Lung (tissue), 12 donors: ENCODE data around the gene AFAP1. TPM values are rescaled to one million over a fixed set of nuclear protein-coding genes. Genes with fewer than 3 reads are reported as not detected.

Experiments
- ATAC-seq: fragments of 200-7000 bp; cut with Tn5 transposase; one replicate; pipeline ENCODE4 v1.9.1; 2020; ENCODE audit warnings: moderate number of reproducible peaks; ENCODE audit not compliant: insufficient read depth, low FRiP score
- DNase-seq, 3 donors: peaks; one replicate each; pipeline ENCODE4 v3.0.0-alpha.2; 2013 to 2017
- H3K27ac ChIP-seq, 2 donors: one replicate each; pipeline ENCODE4 v1.5.1; 2013; ENCODE audit warnings: mild to moderate bottlenecking in 2 of 2, moderate library complexity in 2 of 2, control low read depth in 1 of 2, inconsistent platforms in 1 of 2, low read depth in 1 of 2, low read length in 1 of 2
- H3K27me3 ChIP-seq, 3 donors: one replicate each; pipeline ENCODE4 v1.5.1; 2013; ENCODE audit warnings: low read length in 2 of 3; ENCODE audit not compliant: control insufficient read depth in 3 of 3, insufficient read depth in 3 of 3
- H3K36me3 ChIP-seq, 4 donors: one replicate each; pipeline ENCODE4 v1.5.1; 2013; ENCODE audit warnings: low read length in 4 of 4, mild to moderate bottlenecking in 1 of 4, moderate library complexity in 1 of 4; ENCODE audit not compliant: control insufficient read depth in 4 of 4, insufficient read depth in 4 of 4
- H3K4me1 ChIP-seq, 5 donors: one replicate each; pipeline ENCODE4 v1.5.1; 2013; ENCODE audit warnings: low read length in 5 of 5, mild to moderate bottlenecking in 2 of 5, moderate library complexity in 1 of 5; ENCODE audit not compliant: control insufficient read depth in 5 of 5, insufficient read depth in 5 of 5
- H3K4me3 ChIP-seq: one replicate; pipeline ENCODE4 v1.5.1; 2013; ENCODE audit warnings: mild to moderate bottlenecking, control low read depth, moderate library complexity
- H3K9ac ChIP-seq, 2 donors: one replicate each; pipeline ENCODE4 v1.5.1; 2013; ENCODE audit warnings: low read length in 2 of 2, control low read depth in 1 of 2; ENCODE audit not compliant: insufficient read depth in 1 of 2
- H3K9me3 ChIP-seq, 4 donors: one replicate each; pipeline ENCODE4 v1.5.1; 2013; ENCODE audit warnings: low read length in 3 of 4, mild to moderate bottlenecking in 1 of 4, moderate library complexity in 1 of 4; ENCODE audit not compliant: control insufficient read depth in 4 of 4, insufficient read depth in 3 of 4
- WGBS, 2 donors: extraction: QIAGEN DNeasy Blood & Tissue Kit; methylation state at CpG; one replicate each; pipeline ENCODE4 v1.1.7; 2013; 5-methylcytosine and 5-hydroxymethylcytosine counted together
- polyA plus RNA-seq, 2 donors: library from polyadenylated mRNA; stranded (reverse); fragments of 200-250 nt; gene quantifications; one replicate each; pipeline ENCODE4 v1.2.1, GENCODE V29; 2013
- total RNA-seq, 2 donors: library from RNA; depleted of rRNA in 1 of 2; stranded (reverse); fragments of >200 nt in 1 of 2; gene quantifications; one replicate each; pipeline ENCODE4 v1.2.1, GENCODE V29; 2014 to 2021
- TF ChIP-seq, protein P1 (sequence below): IDR thresholded peaks from 2 replicates; pipeline ENCODE4 v1.5.1; 2012; ENCODE audit warnings: mild to moderate bottlenecking; ENCODE audit errors: control extremely low read depth, extremely low read depth
- donor health status: control.
- donor health status: control.
- donor health status: Bipolar disorder and iron deficiency.
- donor health status: healthy.
- donor health status: DM: yes; HTN: yes; CAD: no.

AFAP1 gene
- total and polyA plus RNA-seq, 4 donors, result 5.3 to 34.1 (median 12.3) TPM

DNA sequence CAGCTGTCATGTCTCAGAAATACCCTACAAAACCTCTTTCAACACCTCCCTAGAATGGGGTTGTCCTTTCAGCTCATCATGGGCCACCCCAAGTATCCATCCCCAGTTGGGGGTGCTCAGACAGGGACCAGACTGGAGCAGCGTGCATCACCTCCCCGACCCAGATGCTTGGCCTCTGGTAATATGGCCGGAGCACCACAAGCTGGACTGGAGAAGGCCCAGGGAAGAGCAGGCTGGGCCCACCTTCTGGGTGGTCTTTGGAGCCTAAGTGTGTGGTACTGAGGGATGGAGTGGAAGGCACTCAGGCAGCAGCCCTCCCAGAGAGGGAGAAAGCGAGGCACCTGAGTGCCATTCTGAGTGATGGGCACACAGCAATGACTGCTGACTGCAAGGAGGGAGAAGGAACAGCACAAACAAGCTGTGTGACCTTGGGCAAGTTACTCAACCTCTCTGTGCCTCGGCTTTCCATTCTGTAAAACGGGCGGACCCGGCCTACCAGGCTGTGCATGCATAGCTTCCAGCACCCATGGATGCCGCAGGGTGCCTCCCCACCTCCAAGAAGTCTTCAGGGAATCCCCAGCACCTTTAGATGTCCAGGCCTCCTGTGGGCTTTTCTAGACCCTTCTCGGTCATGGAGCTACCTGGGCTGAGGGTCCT is 228.2 kb downstream of the AFAP1 start:
- DNase-seq (no peak), ATAC-seq (no peak)
- WGBS, 2 donors, result 93 to 96% methylated on average over 10 of the region's 10 CpGs
- Histone ChIP-seq H3K9me3 (peaks cover 0 to 7% (median 0%) of the 10 kb centered on the region in 4 donors), H3K27me3 (peaks cover 0 to 1% (median 0%) of the 10 kb centered on the region in 3 donors), H3K27ac (no peak overlapping the region), H3K36me3 (no peaks in the 10 kb centered on the region), H3K4me3 (no peak overlapping the region), H3K9ac (no peak overlapping the region), H3K4me1 (no peaks in the 10 kb centered on the region)
- TF ChIP-seq, protein P1, sequence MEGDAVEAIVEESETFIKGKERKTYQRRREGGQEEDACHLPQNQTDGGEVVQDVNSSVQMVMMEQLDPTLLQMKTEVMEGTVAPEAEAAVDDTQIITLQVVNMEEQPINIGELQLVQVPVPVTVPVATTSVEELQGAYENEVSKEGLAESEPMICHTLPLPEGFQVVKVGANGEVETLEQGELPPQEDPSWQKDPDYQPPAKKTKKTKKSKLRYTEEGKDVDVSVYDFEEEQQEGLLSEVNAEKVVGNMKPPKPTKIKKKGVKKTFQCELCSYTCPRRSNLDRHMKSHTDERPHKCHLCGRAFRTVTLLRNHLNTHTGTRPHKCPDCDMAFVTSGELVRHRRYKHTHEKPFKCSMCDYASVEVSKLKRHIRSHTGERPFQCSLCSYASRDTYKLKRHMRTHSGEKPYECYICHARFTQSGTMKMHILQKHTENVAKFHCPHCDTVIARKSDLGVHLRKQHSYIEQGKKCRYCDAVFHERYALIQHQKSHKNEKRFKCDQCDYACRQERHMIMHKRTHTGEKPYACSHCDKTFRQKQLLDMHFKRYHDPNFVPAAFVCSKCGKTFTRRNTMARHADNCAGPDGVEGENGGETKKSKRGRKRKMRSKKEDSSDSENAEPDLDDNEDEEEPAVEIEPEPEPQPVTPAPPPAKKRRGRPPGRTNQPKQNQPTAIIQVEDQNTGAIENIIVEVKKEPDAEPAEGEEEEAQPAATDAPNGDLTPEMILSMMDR, result no peak

DNA sequence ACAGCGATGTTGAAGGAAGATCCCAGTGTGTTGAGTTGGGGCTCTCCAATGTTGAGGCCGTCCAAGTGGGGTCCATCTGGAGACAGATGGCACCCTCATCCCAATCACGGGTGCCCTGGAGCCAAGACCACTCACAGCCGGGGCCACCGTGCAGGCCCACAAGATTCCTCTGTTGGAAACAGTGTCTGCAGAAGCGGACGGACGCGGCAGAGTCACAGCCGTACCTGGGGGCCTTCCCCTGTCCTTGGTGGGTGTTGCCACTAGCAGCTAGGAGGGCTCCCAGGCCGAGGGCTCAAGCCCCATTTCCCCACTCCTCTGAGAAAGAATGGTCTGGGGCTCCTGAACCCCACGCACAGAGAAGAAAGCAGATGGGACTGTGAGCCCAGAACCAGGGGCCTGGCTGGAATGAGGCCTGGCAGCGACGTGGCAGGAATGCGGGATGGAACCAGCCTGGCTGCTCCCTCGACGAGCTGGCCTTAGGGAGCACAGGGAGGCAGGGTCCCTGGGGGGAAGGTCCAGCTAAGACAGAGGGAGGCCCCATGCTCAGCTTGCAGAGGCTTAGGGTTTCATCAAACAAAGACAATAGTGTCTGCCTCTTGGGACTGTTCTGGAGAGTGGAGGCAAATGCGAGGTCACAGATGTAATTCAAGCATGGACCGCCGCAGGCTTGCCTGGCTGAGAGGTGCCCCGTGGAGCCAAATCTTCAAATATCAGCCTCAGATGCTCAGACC is 228.9 kb downstream of the AFAP1 start:
- Histone ChIP-seq H3K9ac (no peak overlapping the region), H3K9me3 (peaks cover 0 to 7% (median 0%) of the 10 kb centered on the region in 4 donors), H3K4me3 (no peak overlapping the region), H3K4me1 (no peaks in the 10 kb centered on the region), H3K27me3 (no peaks in the 10 kb centered on the region), H3K27ac (no peak overlapping the region), H3K36me3 (no peaks in the 10 kb centered on the region)
- ATAC-seq (no peak), DNase-seq (no peak)
- TF ChIP-seq, protein P1, result no peak
- WGBS, 2 donors, result 90 to 92% methylated on average over 21 of the region's 21 CpGs

DNA sequence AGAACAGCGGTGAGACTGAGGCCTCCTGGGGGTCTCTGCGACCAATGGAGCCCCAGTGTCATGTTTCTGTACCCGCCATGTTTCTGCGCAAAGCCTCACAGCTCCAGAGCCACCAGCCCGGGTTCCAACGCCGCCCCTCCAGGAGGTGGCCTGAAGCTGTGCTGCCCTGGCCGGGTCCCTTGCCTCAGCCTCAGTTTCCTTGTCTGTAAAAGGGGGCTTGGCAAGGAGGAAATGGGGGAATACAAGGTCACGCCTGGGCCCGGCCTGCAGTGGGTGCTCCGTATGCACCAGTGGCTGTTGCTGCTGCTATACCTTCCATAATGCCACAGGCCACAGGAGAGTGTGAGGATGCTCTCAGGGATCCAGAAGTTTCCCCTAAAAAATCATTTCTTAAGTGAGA is 229.5 kb downstream of the AFAP1 start:
- Histone ChIP-seq H3K27me3 (no peaks in the 10 kb centered on the region), H3K4me3 (no peak overlapping the region), H3K36me3 (no peaks in the 10 kb centered on the region), H3K9ac (no peak overlapping the region), H3K4me1 (no peaks in the 10 kb centered on the region), H3K27ac (no peak overlapping the region), H3K9me3 (peaks cover 0 to 7% (median 0%) of the 10 kb centered on the region in 4 donors)
- TF ChIP-seq, protein P1, result no peak
- ATAC-seq (no peak), DNase-seq (no peak)
- 92% methylated on average over 11 of the region's 11 CpGs for WGBS, 2 donors
